Adipocyte (in vitro differentiated cells): ENCODE measurements around the gene KCNJ15.
"Not testable (repeated sequence)": the region's sequence is repeated elsewhere in the genome, so short reads cannot be mapped to it uniquely, and the experiment has no call there.

Source experiments
- DNase-seq: peaks from one replicate; pipeline ENCODE4 v3.0.0-alpha.2; 2015; ENCODE audit warnings: low read depth
- H3K27me3 ChIP-seq: replicated peaks from 2 replicates; pipeline ENCODE4 v1.7.0; 2013; ENCODE audit warnings: mild to moderate bottlenecking, low read length, moderate library complexity; ENCODE audit not compliant: control insufficient read depth, insufficient read depth
- H3K36me3 ChIP-seq: 2 replicates; pipeline ENCODE4 v1.7.0; 2013; ENCODE audit warnings: low read length, mild to moderate bottlenecking, moderate library complexity; ENCODE audit not compliant: control insufficient read depth, insufficient read depth, severe bottlenecking
- H3K4me1 ChIP-seq: 2 replicates; pipeline ENCODE4 v1.7.0; 2013; ENCODE audit warnings: mild to moderate bottlenecking, low read length, moderate library complexity; ENCODE audit not compliant: control insufficient read depth, insufficient read depth
- H3K4me3 ChIP-seq: 2 replicates; pipeline ENCODE4 v1.7.0; 2013; ENCODE audit warnings: mild to moderate bottlenecking, low read length, moderate library complexity
- H3K9ac ChIP-seq: 2 replicates; pipeline ENCODE4 v1.7.0; 2013; ENCODE audit warnings: mild to moderate bottlenecking, low read length, moderate library complexity
- H3K9me3 ChIP-seq: 2 replicates; pipeline ENCODE4 v1.7.0; 2013; ENCODE audit warnings: mild to moderate bottlenecking, low read length, moderate library complexity; ENCODE audit not compliant: control insufficient read depth

KCNJ15 gene

DNA sequence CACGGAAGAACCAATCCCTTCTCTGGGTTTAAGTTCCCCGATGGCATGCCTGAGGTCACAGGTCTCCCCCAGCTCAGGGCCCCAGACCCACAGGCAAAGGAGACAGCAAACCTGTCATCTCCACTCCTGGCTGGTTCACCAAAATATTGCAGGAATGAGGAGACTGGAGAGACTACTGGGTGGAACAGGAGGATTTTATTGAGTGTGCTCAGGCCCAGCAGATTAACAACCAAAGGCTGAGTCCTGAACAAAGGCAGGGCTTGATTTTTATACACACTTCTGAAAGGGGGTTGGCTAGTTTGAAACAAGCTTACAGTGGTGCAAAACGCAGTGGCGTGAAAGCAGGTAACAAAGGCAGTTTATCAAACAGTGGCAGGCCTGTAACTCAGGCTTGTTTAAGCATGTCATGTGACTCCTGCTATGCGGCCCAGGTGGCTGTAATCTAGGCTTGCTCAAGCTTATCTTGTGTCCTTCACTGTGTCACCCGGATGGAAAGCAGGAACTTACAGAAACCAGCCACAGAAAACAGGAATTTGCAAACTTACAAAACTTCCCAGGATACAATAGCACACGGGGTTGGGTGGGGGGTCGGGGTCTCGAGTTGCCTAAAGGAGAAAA is 27.4 kb upstream of the KCNJ15 start:
- Histone ChIP-seq H3K27me3 (no peaks in the 10 kb centered on the region), H3K4me3 (peak overlapping the region; percentile 1), H3K4me1 (no peaks in the 10 kb centered on the region), H3K36me3 (no peaks in the 10 kb centered on the region), H3K9ac (no peak overlapping the region), H3K9me3 (peaks cover 47% of the 10 kb centered on the region)
- no peak for DNase-seq

- no peak overlapping the region for H3K9ac ChIP-seq
Observed at GRCh38 chr21:38234395-38235142, 22.2 kb upstream of the KCNJ15 start.

GRCh38 chr21:38235251-38235650 is 21.5 kb upstream of the KCNJ15 start:
- not testable (repeated sequence) for DNase-seq, H3K9me3 ChIP-seq, H3K4me3 ChIP-seq, H3K27me3 ChIP-seq, H3K4me1 ChIP-seq, H3K9ac ChIP-seq, H3K36me3 ChIP-seq

More at GRCh38 chr21:38234395-38235142, 22.2 kb upstream of the KCNJ15 start:
- no peak for DNase-seq
- no peaks in the 10 kb centered on the region for H3K4me1 ChIP-seq
- no peak overlapping the region for H3K4me3 ChIP-seq
- H3K27me3 ChIP-seq, result no peaks in the 10 kb centered on the region
- no peaks in the 10 kb centered on the region for H3K36me3 ChIP-seq
- H3K9me3 ChIP-seq, result peaks cover 16% of the 10 kb centered on the region

GRCh38 chr21:38236232-38236631 is 20.6 kb upstream of the KCNJ15 start:
- Histone ChIP-seq H3K9ac (no peak overlapping the region), H3K27me3 (no peaks in the 10 kb centered on the region), H3K4me3 (no peak overlapping the region), H3K4me1 (peaks cover 12% of the 10 kb centered on the region), H3K36me3 (no peaks in the 10 kb centered on the region), H3K9me3 (no peaks in the 10 kb centered on the region)
- DNase-seq, result no peak

DNA sequence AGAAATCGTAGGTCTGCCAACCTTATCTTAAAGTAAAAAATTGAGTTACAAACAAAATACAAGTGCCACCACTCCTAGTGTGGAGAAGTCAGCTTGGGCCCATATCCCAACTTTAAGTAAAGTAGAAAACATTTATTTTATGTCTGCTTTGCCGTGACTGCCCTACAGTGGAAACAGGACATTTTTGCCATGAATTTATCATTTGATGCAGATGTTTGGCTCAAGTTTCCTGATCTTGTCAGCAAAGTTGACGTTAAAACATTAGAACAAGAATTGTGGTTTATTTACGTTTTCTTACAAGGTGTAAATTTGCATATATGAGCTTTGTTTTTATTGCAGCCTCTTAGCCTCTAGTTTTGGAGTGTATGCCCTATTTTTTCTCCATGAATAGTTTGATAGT is 17.1 kb upstream of the KCNJ15 start:
- no peak for DNase-seq
- no peaks in the 10 kb centered on the region for H3K36me3 ChIP-seq
- no peaks in the 10 kb centered on the region for H3K27me3 ChIP-seq
- H3K9me3 ChIP-seq, result no peaks in the 10 kb centered on the region
- H3K4me1 ChIP-seq, result peaks cover 17% of the 10 kb centered on the region
- H3K4me3 ChIP-seq, result no peak overlapping the region
- H3K9ac ChIP-seq, result no peak overlapping the region

DNA sequence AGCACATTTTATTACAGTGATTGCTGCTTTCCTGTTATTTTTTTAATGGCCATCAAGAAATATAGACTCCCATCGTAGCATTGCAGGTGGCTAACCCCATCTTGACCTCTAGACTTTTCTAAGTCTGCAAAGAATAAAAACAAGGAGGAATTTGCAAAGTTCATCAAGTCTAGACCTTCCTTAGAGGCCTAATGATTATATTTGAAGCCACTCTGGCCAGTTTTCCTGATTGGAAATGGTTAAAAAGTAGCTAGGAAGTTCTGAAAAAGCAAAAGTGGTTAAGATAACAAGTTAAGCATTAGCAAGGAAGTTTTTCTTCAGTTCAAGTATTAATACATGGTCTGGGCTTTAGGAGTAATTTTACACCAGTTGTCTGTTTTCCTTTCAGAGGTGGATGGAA is 16.7 kb upstream of the KCNJ15 start:
- no peak overlapping the region for H3K4me3 ChIP-seq
- peak overlapping the region; percentile 54 for H3K9ac ChIP-seq
- no peak for DNase-seq
- H3K9me3 ChIP-seq, result no peaks in the 10 kb centered on the region
- H3K36me3 ChIP-seq, result no peaks in the 10 kb centered on the region
- H3K4me1 ChIP-seq, result peaks cover 22% of the 10 kb centered on the region
- no peaks in the 10 kb centered on the region for H3K27me3 ChIP-seq

GRCh38 chr21:38241029-38241740 is 15.6 kb upstream of the KCNJ15 start:
- Histone ChIP-seq H3K36me3 (no peaks in the 10 kb centered on the region), H3K4me3 (no peak overlapping the region), H3K27me3 (no peaks in the 10 kb centered on the region), H3K9me3 (no peaks in the 10 kb centered on the region), H3K4me1 (peaks cover 28% of the 10 kb centered on the region), H3K9ac (peak overlapping the region; percentile 55)
- DNase-seq, result no peak

GRCh38 chr21:38242061-38242460 is 14.7 kb upstream of the KCNJ15 start:
- no peak overlapping the region for H3K4me3 ChIP-seq
- peaks cover 28% of the 10 kb centered on the region for H3K4me1 ChIP-seq
- no peak for DNase-seq
- no peaks in the 10 kb centered on the region for H3K9me3 ChIP-seq
- H3K9ac ChIP-seq, result no peak overlapping the region
- H3K27me3 ChIP-seq, result no peaks in the 10 kb centered on the region
- no peaks in the 10 kb centered on the region for H3K36me3 ChIP-seq

- H3K36me3 ChIP-seq, result no peaks in the 10 kb centered on the region
- no peak overlapping the region for H3K4me3 ChIP-seq
- H3K4me1 ChIP-seq, result peaks cover 28% of the 10 kb centered on the region
- no peak for DNase-seq
- H3K9ac ChIP-seq, result no peak overlapping the region
- no peaks in the 10 kb centered on the region for H3K9me3 ChIP-seq
- no peaks in the 10 kb centered on the region for H3K27me3 ChIP-seq
Observed at GRCh38 chr21:38243732-38244406, 12.9 kb upstream of the KCNJ15 start.

GRCh38 chr21:38244407-38244787 is 12.4 kb upstream of the KCNJ15 start:
- no peaks in the 10 kb centered on the region for H3K36me3 ChIP-seq
- H3K9ac ChIP-seq, result no peak overlapping the region
- H3K4me1 ChIP-seq, result peaks cover 32% of the 10 kb centered on the region
- DNase-seq, result no peak
- H3K27me3 ChIP-seq, result no peaks in the 10 kb centered on the region
- H3K4me3 ChIP-seq, result no peak overlapping the region
- H3K9me3 ChIP-seq, result no peaks in the 10 kb centered on the region
